Caki2 (cell line): ENCODE results near the gene SLC38A8. TPM values are rescaled to one million over a fixed set of nuclear protein-coding genes. Genes with fewer than 3 reads are reported as not detected.

Experiments used
- DNase-seq: peaks from one replicate; pipeline ENCODE4 v3.0.0-alpha.2; 2015; ENCODE audit warnings: low read depth
- in situ Hi-C: cut with HindIII; loops from 2 replicates; pipeline ENCODE4 v1.10.0; 2016; ENCODE audit warnings: low sequenced_read_pairs, low pct_unique_long_range_greater_than_20kb, mixed read lengths
- total RNA-seq: library from RNA; depleted of rRNA; stranded (reverse); fragments of >200 nt; shearing (Covaris generic); gene quantifications from 2 replicates; pipeline ENCODE4 v1.2.3, GENCODE V29; 2014; ENCODE audit warnings: low replicate concordance

SLC38A8 gene
- total RNA-seq, 1 experiment from 2014 or later: not detected

DNA sequence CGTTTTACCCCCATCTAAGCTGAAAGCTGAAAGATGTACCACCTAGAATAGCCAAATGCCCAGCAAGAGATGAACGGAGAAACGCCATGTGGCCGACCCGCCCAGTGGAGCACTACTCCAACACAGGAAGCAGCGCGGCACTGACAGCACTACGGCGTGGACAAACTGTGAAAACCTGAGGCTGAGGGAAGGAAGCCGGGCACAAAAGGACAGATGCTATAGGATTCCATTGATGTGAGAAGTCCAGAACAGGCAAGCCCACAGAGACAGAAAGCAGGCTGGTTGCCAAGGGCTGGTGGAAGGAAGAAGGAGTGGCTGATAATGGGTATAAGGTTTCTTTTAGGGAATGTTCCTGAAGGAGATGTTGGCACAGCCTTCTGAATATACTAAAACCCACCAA lies 29.4 kb upstream of the SLC38A8 start:
- DNase-seq: no peak
- in situ Hi-C loops: no loop called here

DNA sequence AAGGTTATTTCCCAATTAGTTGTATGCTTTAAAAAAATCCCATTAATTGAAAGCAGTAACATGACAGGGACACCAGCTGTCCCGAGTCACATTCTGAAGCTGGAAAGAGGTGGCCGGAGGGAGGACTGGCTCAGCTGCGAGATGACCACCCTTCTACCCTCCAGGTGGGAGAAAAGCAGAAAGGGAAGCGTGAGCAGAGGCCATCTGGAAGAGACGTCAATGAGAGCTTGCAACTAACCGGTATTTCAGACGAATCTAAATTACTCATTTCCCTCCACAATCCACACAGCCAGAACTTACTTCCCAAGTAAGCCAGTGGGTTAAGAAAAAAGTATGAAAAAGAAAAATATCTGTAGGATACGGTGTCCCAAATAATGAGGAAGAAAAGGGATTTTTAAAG lies 28.5 kb upstream of the SLC38A8 start:
- in situ Hi-C loops: no loop called here
- no peak for DNase-seq

- no peak for DNase-seq
- in situ Hi-C loops: no loop called here
These were observed 26.9 kb upstream of the SLC38A8 start for GRCh38 chr16:84069540-84069939.

DNA sequence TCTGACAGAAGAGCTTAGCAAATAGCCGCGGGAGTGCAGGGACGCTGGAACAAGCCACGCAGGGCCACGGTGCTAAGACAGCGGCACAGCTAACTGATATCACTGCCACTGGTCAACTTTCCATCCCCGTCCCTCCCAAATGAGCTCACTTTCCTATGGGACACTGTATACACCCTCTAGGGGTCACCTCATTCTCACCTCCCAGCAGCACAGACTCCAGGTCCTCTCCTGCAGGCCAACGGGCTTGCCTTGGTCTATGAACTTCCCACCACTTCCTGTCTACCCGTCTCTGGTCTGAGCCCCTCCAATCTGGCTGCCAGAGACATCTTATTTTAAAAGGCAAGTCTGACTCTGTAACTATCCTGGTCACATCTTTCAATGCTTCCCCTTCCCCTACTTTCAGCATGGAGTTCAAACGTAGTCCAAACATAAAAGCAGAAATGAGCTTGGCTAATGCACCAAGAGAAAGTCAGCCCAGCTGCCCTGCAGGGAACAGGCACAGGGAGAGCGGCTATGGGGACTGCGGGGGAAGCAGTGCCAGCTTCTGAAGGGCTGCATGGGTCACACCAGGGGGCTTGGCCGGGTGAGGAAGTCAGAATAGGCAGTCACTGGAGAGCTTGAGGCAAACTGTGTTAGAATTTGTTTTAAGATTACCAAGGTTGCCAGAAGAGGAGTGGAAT lies 26.3 kb upstream of the SLC38A8 start:
- in situ Hi-C loops: no loop called here

DNA sequence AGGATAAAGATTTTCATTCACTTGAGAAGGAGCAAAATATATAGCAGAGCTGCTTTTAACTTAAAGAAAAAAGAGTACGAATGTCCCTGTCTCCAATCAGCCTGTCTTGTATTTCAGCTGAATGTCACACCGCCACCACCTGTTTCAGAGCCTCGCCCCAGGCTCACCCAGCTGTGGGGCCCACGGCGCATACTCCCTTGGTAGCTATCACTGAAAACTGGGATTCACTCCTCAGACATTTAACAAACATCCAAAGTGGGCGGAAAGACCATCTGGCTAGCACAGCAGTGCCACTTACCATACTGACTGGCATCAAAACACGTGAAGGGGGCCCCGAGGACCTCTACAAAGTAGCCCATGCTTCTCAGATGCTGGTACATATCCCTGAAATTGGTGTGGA lies 25.4 kb upstream of the SLC38A8 start:
- in situ Hi-C loops: no loop called here

More for the DNA sequence above, 26.3 kb upstream of the SLC38A8 start:
- no peak for DNase-seq

DNA sequence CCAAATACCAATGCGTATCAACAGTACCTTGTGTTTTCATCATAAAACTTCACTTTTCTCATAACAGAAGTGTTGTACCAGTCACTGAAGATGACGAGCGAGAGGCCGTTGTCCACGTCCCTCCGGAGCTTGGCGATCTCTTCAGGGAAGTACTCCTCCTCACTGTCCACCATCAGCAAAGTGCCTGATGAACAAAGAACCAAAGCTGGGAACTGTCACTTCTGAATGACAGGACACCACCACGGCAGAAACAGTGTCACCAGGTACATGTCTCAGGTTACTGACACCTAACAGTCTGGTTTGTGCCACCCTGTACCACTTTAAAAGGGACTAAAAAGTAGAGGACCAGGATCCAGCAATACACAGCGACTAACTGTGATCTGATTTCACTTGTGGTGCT lies 25.0 kb upstream of the SLC38A8 start:
- in situ Hi-C loops: no loop called here

More for the DNA sequence above, 25.4 kb upstream of the SLC38A8 start:
- DNase-seq: no peak

DNA sequence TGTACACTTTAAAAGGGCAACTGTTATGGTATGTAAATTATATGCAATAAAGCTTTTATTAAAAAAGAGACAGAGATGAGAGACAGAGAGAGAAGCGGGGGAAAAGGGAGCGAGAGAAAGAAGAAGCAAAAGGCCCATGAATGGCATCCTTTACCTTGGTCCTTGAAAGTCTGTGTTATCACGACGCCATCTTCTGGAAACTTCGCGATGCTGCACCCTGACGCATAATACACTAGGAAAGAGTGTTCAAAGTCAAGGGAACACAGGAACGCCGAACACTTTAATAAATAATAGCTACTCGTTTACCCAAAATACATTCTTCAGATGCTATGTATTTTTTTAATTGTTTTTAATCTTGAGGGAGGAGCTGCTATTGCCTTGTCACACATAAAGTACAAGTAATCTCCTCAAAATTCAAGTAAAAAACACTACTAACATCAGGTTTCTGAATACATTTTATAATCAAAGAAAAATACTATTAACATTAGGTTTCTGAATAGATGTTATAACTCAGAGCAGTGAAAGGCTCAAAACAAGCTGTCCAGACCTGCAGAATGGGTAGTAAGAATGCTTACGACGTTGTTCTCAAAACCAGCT lies 23.0 kb upstream of the SLC38A8 start:
- DNase-seq: peak; percentile 41
- in situ Hi-C loops: no loop called here

More for the DNA sequence above, 25.0 kb upstream of the SLC38A8 start:
- DNase-seq: no peak

- no peak for DNase-seq
- in situ Hi-C loops: no loop called here
These were observed 21.4 kb upstream of the SLC38A8 start for GRCh38 chr16:84063980-84064379.

DNA sequence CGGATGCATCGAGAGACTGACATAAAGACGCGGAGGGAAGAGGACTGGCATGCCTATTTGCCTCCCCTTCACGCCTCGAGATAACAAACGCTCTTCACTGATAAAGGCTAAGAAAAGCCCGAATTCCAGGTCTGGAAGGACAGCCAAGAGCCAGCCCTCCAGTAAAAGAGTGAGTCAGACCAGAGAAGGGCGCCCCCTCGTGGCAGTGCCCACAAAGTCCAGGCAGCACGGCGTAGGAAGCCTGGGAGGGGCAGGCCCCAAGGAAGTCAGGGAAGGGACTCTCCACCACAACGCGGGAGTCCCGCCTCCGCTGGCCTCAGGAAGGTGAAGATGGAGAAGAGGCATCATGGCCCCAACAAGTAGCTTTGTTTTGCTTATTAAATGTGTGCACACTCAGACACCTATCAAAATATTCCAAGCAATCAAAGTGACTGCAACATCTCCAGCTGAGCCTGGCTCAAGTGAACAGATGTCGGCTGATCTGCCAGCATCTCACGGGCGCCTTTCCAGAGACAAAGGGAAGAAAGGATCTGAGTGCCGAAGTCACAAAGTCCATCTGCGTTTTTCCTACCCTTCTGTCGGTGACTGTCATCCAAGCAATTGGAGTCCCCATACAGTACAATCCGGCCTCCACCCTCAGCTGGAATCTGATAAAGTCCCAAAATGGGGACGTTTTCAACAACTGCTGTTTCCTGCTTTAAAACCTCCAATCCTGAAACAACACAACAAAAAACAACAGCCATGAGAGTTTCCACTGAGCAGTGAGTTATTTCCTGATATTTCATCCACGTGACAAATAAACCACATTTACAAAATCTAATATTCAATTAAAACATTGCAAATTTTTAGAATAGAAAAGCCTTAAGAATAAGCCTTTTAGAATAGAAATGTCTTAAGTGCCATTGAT lies 20.4 kb upstream of the SLC38A8 start:
- in situ Hi-C loops: no loop called here
- peak; percentile 80 for DNase-seq

DNA sequence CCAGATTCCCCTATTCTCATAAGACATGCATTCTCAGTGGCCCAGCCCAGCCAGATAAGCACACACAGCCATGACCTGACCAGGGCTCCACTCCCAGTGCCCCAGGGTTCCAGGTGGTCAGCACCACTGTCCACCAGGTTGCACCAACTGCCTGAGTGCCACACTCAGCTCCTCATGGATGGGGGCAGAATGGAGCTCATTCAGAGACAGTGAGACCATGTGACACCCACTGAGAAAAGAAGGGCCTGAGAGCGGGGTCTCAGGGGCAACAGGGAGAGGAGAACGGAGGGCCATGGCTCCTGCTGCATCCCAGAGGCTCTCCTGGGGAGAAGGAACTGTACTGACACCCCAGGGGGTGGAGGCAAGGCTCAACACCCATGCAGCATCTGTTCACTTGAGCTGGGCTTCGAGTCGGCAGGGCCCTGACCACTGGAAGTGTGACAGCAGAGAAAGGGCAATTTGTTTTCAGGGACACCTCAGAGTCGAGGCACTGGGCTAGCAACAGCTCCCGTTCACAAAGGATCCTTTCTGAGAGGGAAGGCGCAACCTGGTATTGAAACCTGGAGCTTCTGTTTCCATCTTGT lies 18.7 kb upstream of the SLC38A8 start:
- in situ Hi-C loops: no loop called here
- no peak for DNase-seq

DNA sequence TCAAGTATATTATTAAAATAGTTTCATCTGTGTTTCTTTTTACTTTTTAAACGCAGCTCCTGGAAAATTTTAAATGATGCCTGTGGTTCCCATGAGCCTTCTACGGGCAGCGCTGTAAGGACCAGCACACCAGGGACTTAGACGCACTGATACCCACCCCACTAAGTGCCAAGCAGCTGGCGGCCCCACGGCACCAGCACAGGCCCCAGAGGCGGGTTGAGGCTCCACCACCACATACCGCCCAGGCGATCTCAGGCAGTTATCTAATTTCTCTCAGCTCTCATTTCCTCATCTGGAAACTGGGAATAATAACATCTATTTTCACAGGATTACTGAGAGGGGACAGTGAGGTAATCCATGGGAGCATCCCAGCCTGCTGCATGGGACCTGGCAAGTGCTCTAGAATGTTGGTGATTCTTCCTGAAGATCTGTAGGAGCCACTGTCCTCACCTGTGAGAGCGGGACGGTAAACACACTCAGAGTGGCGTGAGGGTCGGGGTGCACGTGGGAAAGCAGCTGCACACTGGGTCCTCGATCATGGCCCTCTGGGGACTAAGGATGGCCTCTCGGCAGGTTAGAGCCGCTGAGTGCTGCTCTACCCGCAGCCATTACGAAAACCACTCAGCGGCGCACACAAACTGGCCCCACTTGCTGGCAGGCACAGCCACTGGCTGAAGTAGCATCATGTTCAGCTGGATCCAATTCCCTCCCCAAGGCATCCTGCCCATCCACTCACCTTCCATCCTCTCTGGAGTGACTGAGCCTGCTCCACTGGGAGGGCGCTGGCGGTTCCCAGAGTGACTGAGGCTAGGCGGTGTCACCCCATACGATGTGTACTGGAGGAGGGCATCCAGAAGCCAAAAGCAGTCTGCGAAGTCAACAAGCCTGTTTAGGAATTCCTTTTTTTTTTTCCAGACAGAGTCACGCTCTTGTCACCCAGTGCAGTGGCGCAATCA lies 17.6 kb upstream of the SLC38A8 start:
- DNase-seq: no peak
- in situ Hi-C loops: no loop called here

DNA sequence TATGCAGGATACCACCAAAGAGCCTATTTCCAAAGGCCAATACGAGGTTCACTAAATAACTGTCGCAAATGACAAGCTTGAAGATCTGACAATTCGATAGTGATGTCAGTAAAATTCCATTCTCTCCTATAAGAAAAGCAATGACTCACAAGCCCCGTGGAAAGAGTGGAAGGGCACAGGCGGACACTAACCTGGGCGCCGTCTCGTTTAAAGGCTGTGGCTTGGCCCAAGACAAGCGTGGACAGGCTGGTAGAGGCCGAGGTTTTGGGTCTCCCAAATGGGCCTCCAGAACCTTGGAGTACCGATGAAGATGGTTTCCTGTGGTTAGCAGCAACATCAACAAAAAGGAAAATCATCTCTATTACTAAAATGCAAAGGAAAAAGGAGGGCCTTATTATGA lies 16.5 kb upstream of the SLC38A8 start:
- DNase-seq: no peak
- in situ Hi-C loops: no loop called here

GRCh38 chr16:84058664-84059063 lies 16.1 kb upstream of the SLC38A8 start:
- in situ Hi-C loops: no loop called here
- no peak for DNase-seq

GRCh38 chr16:84058211-84058610 lies 15.6 kb upstream of the SLC38A8 start:
- DNase-seq: no peak
- in situ Hi-C loops: no loop called here

- DNase-seq: no peak
- in situ Hi-C loops: no loop called here
These were observed 14.3 kb upstream of the SLC38A8 start for GRCh38 chr16:84056933-84057332.

- in situ Hi-C loops: no loop called here
These were observed 13.4 kb upstream of the SLC38A8 start for GRCh38 chr16:84055801-84056634.

DNA sequence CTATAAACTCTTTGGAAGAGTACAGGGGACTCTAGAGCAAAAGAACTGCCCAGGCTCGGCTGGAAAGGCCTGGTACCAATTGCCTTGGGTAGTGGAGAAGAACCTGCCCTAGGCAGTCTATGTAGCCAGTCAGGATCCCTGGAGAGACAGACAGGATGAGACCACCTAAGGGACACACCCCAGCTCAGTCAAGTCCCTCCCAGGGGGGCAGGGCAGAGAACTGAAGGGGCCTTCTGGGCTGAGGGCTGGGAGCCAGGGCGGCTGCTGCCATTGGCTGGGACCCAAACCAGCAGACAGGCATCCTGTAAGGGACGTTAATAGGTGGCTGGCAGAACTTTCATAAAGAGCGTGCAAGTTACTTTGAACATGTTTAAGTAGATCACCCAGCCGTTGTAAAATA lies 12.8 kb upstream of the SLC38A8 start:
- in situ Hi-C loops: no loop called here
- no peak for DNase-seq

More at GRCh38 chr16:84055801-84056634, 13.4 kb upstream of the SLC38A8 start:
- DNase-seq: peak; percentile 13
